ENCODE data around the gene PLCB1.
"Not testable (repeated sequence)": the region's sequence is repeated elsewhere in the genome, so short reads cannot be mapped to it uniquely, and the experiment has no call there.

PLCB1 gene

GRCh38 chr20:8600910-8601541 is 469.0 kb downstream of the PLCB1 start:
- H3K9ac ChIP-seq (ENCODE audit: low read depth, low read length); H3K27ac ChIP-seq (ENCODE audit: low read length); H3K9me3 ChIP-seq (ENCODE audit: insufficient read depth, low read depth, low read length); H3K36me3 ChIP-seq (ENCODE audit: insufficient read depth, low read depth, low read length); H3K4me1 ChIP-seq (ENCODE audit: insufficient read depth, low read length); H3K27me3 ChIP-seq (ENCODE audit: insufficient read depth, low read length): not testable (repeated sequence)
- H3K4me3 ChIP-seq (ENCODE audit: low read length), result peak overlapping the region; percentile 50

- no peaks in the 10 kb centered on the region for H3K36me3 ChIP-seq (ENCODE audit: insufficient read depth, low read depth, low read length)
- H3K27me3 ChIP-seq (ENCODE audit: insufficient read depth, low read length), result no peaks in the 10 kb centered on the region
- H3K4me3 ChIP-seq (ENCODE audit: low read length), result peak overlapping the region; percentile 50
- no peak overlapping the region for H3K9ac ChIP-seq (ENCODE audit: low read depth, low read length)
- no peaks in the 10 kb centered on the region for H3K9me3 ChIP-seq (ENCODE audit: insufficient read depth, low read depth, low read length)
- H3K27ac ChIP-seq (ENCODE audit: low read length), result no peak overlapping the region
- no peaks in the 10 kb centered on the region for H3K4me1 ChIP-seq (ENCODE audit: insufficient read depth, low read length)
Observed at GRCh38 chr20:8601542-8601912, 469.5 kb downstream of the PLCB1 start.

DNA sequence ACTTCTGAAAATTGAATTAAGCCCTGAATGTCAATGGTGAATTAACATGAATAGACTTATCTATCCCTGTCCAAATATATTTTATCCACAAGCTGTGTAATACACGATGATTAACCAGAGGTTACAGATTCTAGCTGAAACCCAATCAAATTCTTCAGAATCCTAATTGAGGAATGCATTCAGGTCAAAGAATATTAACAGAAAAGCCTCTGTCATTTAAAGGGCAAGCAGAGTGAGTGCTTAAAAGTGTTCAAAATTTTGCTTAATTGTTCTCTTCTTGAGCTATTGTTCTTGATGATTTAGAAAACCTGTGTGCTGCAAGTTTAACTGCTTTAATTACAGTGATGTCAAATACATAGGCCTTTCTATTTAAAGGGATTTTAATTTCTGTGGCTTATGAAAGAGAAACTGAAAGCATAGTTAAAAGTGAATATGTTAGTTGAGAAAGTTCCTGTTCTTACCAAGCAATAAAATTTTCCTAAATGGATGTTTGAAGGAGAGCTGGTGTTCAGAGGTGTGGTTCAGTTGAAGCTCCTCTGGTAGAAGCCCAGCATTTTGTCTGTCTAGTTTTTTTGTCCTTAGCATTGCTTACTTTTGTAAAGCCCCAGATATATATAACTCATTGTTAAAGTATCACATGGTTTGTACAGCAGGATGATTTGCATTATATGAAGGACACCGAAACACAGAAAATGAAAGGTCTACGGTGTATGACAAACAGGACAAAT is 470.5 kb downstream of the PLCB1 start:
- no peaks in the 10 kb centered on the region for H3K4me1 ChIP-seq (ENCODE audit: insufficient read depth, low read length)
- no peaks in the 10 kb centered on the region for H3K36me3 ChIP-seq (ENCODE audit: insufficient read depth, low read depth, low read length)
- no peaks in the 10 kb centered on the region for H3K27me3 ChIP-seq (ENCODE audit: insufficient read depth, low read length)
- no peak overlapping the region for H3K4me3 ChIP-seq (ENCODE audit: low read length)
- H3K9ac ChIP-seq (ENCODE audit: low read depth, low read length), result no peak overlapping the region
- no peak overlapping the region for H3K27ac ChIP-seq (ENCODE audit: low read length)
- no peaks in the 10 kb centered on the region for H3K9me3 ChIP-seq (ENCODE audit: insufficient read depth, low read depth, low read length)

GRCh38 chr20:8608470-8608869 is 476.4 kb downstream of the PLCB1 start:
- no peak overlapping the region for H3K27ac ChIP-seq (ENCODE audit: low read length)
- H3K9ac ChIP-seq (ENCODE audit: low read depth, low read length), result no peak overlapping the region

DNA sequence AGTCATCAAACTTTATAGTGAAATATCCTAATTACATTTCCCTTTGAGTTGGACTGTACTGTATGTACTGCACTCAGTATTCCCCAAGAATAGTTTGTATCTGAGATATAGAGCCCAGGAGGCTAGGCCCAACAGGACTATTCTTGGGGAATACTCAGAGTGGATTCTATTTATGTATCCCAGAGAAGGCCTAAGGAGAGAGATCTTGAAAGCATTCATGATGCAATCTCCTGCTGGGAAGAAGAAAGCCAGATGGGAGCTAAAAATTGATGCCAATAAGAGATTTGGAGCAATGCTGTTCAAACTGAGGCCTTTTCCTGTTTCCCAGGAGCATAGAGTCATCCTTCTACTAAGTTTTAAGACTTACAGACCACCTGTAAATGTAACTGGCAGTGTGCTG is 484.7 kb downstream of the PLCB1 start:
- Histone ChIP-seq H3K27me3 (ENCODE audit: insufficient read depth, low read length) (no peaks in the 10 kb centered on the region), H3K27ac (ENCODE audit: low read length) (no peak overlapping the region), H3K4me3 (ENCODE audit: low read length) (no peak overlapping the region), H3K4me1 (ENCODE audit: insufficient read depth, low read length) (0 out of 2 replicates have a peak, but pooled peaks cover 3% of the 10 kb centered on the region), H3K9ac (ENCODE audit: low read depth, low read length) (no peak overlapping the region), H3K9me3 (ENCODE audit: insufficient read depth, low read depth, low read length) (no peaks in the 10 kb centered on the region), H3K36me3 (ENCODE audit: insufficient read depth, low read depth, low read length) (no peaks in the 10 kb centered on the region)

More at GRCh38 chr20:8608470-8608869, 476.4 kb downstream of the PLCB1 start:
- Histone ChIP-seq H3K36me3 (ENCODE audit: insufficient read depth, low read depth, low read length) (no peaks in the 10 kb centered on the region), H3K27me3 (ENCODE audit: insufficient read depth, low read length) (no peaks in the 10 kb centered on the region), H3K9me3 (ENCODE audit: insufficient read depth, low read depth, low read length) (no peaks in the 10 kb centered on the region), H3K4me1 (ENCODE audit: insufficient read depth, low read length) (no peaks in the 10 kb centered on the region), H3K4me3 (ENCODE audit: low read length) (no peak overlapping the region)

GRCh38 chr20:8621001-8621400 is 488.9 kb downstream of the PLCB1 start:
- Histone ChIP-seq H3K36me3 (ENCODE audit: insufficient read depth, low read depth, low read length) (no peaks in the 10 kb centered on the region), H3K27me3 (ENCODE audit: insufficient read depth, low read length) (no peaks in the 10 kb centered on the region), H3K27ac (ENCODE audit: low read length) (no peak overlapping the region), H3K4me1 (ENCODE audit: insufficient read depth, low read length) (0 out of 2 replicates have a peak, but pooled peaks cover 3% of the 10 kb centered on the region), H3K9me3 (ENCODE audit: insufficient read depth, low read depth, low read length) (no peaks in the 10 kb centered on the region), H3K4me3 (ENCODE audit: low read length) (no peak overlapping the region), H3K9ac (ENCODE audit: low read depth, low read length) (no peak overlapping the region)

GRCh38 chr20:8624046-8624445 is 492.0 kb downstream of the PLCB1 start:
- no peak overlapping the region for H3K27ac ChIP-seq (ENCODE audit: low read length)
- H3K4me3 ChIP-seq (ENCODE audit: low read length), result no peak overlapping the region
- no peak overlapping the region for H3K9ac ChIP-seq (ENCODE audit: low read depth, low read length)
- no peaks in the 10 kb centered on the region for H3K27me3 ChIP-seq (ENCODE audit: insufficient read depth, low read length)
- no peaks in the 10 kb centered on the region for H3K9me3 ChIP-seq (ENCODE audit: insufficient read depth, low read depth, low read length)
- no peaks in the 10 kb centered on the region for H3K36me3 ChIP-seq (ENCODE audit: insufficient read depth, low read depth, low read length)
- H3K4me1 ChIP-seq (ENCODE audit: insufficient read depth, low read length), result no peaks in the 10 kb centered on the region

GRCh38 chr20:8624616-8625015 is 492.6 kb downstream of the PLCB1 start:
- Histone ChIP-seq H3K27me3 (ENCODE audit: insufficient read depth, low read length) (no peaks in the 10 kb centered on the region), H3K27ac (ENCODE audit: low read length) (no peak overlapping the region), H3K4me3 (ENCODE audit: low read length) (no peak overlapping the region), H3K9ac (ENCODE audit: low read depth, low read length) (no peak overlapping the region), H3K36me3 (ENCODE audit: insufficient read depth, low read depth, low read length) (no peaks in the 10 kb centered on the region), H3K9me3 (ENCODE audit: insufficient read depth, low read depth, low read length) (no peaks in the 10 kb centered on the region), H3K4me1 (ENCODE audit: insufficient read depth, low read length) (no peaks in the 10 kb centered on the region)

GRCh38 chr20:8627340-8628004 is 495.4 kb downstream of the PLCB1 start:
- H3K9me3 ChIP-seq (ENCODE audit: insufficient read depth, low read depth, low read length), result no peaks in the 10 kb centered on the region
- H3K4me3 ChIP-seq (ENCODE audit: low read length), result no peak overlapping the region
- no peaks in the 10 kb centered on the region for H3K27me3 ChIP-seq (ENCODE audit: insufficient read depth, low read length)
- H3K9ac ChIP-seq (ENCODE audit: low read depth, low read length), result no peak overlapping the region
- H3K4me1 ChIP-seq (ENCODE audit: insufficient read depth, low read length), result no peaks in the 10 kb centered on the region
- no peak overlapping the region for H3K27ac ChIP-seq (ENCODE audit: low read length)
- no peaks in the 10 kb centered on the region for H3K36me3 ChIP-seq (ENCODE audit: insufficient read depth, low read depth, low read length)

- Histone ChIP-seq H3K4me3 (ENCODE audit: low read length) (no peak overlapping the region), H3K27ac (ENCODE audit: low read length) (no peak overlapping the region), H3K36me3 (ENCODE audit: insufficient read depth, low read depth, low read length) (no peaks in the 10 kb centered on the region), H3K27me3 (ENCODE audit: insufficient read depth, low read length) (no peaks in the 10 kb centered on the region), H3K4me1 (ENCODE audit: insufficient read depth, low read length) (no peaks in the 10 kb centered on the region), H3K9me3 (ENCODE audit: insufficient read depth, low read depth, low read length) (no peaks in the 10 kb centered on the region), H3K9ac (ENCODE audit: low read depth, low read length) (no peak overlapping the region)
Observed at GRCh38 chr20:8631271-8631670, 499.2 kb downstream of the PLCB1 start.

GRCh38 chr20:8633366-8633765 is 501.3 kb downstream of the PLCB1 start:
- Histone ChIP-seq H3K9ac (ENCODE audit: low read depth, low read length) (no peak overlapping the region), H3K36me3 (ENCODE audit: insufficient read depth, low read depth, low read length) (no peaks in the 10 kb centered on the region), H3K9me3 (ENCODE audit: insufficient read depth, low read depth, low read length) (no peaks in the 10 kb centered on the region), H3K27ac (ENCODE audit: low read length) (no peak overlapping the region), H3K4me1 (ENCODE audit: insufficient read depth, low read length) (no peaks in the 10 kb centered on the region), H3K27me3 (ENCODE audit: insufficient read depth, low read length) (no peaks in the 10 kb centered on the region), H3K4me3 (ENCODE audit: low read length) (no peak overlapping the region)

GRCh38 chr20:8635048-8635572 is 503.0 kb downstream of the PLCB1 start:
- H3K4me3 ChIP-seq (ENCODE audit: low read length), result no peak overlapping the region
- H3K36me3 ChIP-seq (ENCODE audit: insufficient read depth, low read depth, low read length), result no peaks in the 10 kb centered on the region
- H3K27ac ChIP-seq (ENCODE audit: low read length), result no peak overlapping the region
- H3K9me3 ChIP-seq (ENCODE audit: insufficient read depth, low read depth, low read length), result no peaks in the 10 kb centered on the region
- no peaks in the 10 kb centered on the region for H3K4me1 ChIP-seq (ENCODE audit: insufficient read depth, low read length)
- H3K9ac ChIP-seq (ENCODE audit: low read depth, low read length), result no peak overlapping the region
- H3K27me3 ChIP-seq (ENCODE audit: insufficient read depth, low read length), result no peaks in the 10 kb centered on the region

Data from iPS-20b (cell line).